NCI-H526 (cell line): ENCODE data around the gene TEX9.
A peak's percentile ranks its signal among the peaks of the same experiment; 100 is the strongest.
"Not testable (repeated sequence)": the region's sequence is repeated elsewhere in the genome, so short reads cannot be mapped to it uniquely, and the experiment has no call there.

Source experiments
- DNase-seq, 2 experiments: peaks; one replicate each; lab custom pipeline; 2025; lab: John Stamatoyannopoulos, UW

TEX9 gene

GRCh38 chr15:56365075-56365711 lies at the start of gene TEX9:
TSS of gene TEX9 (plus strand) at chr15:56365426. CDS start at chr15:56365451, 25 bp downstream.
- DNase-seq, result peak; percentile 61 to 93

GRCh38 chr15:56316561-56316960 lies 48.7 kb upstream of the TEX9 start:
- not testable (repeated sequence) for DNase-seq

- no peak for DNase-seq
These were observed 44.9 kb upstream of the TEX9 start for GRCh38 chr15:56320316-56320715.

GRCh38 chr15:56320861-56321260 lies 44.4 kb upstream of the TEX9 start:
- no peak for DNase-seq

- no peak for DNase-seq
These were observed 42.8 kb upstream of the TEX9 start for GRCh38 chr15:56322444-56322843.

- no peak for DNase-seq
These were observed 41.8 kb upstream of the TEX9 start for GRCh38 chr15:56323435-56323834.

- no peak for DNase-seq
These were observed 40.0 kb upstream of the TEX9 start for GRCh38 chr15:56325186-56325585.

GRCh38 chr15:56327721-56328502 lies 37.3 kb upstream of the TEX9 start:
- DNase-seq, result no peak

GRCh38 chr15:56337084-56337725 lies 28.0 kb upstream of the TEX9 start:
- no peak for DNase-seq

- DNase-seq, result no peak
These were observed 25.6 kb upstream of the TEX9 start for GRCh38 chr15:56339594-56339993.

- DNase-seq, result no peak
These were observed 24.0 kb upstream of the TEX9 start for GRCh38 chr15:56341201-56341600.

- DNase-seq, result no peak
These were observed 22.6 kb upstream of the TEX9 start for GRCh38 chr15:56342653-56343052.

GRCh38 chr15:56343879-56344278 lies 21.3 kb upstream of the TEX9 start:
- no peak for DNase-seq

- no peak for DNase-seq
These were observed 20.9 kb upstream of the TEX9 start for GRCh38 chr15:56344336-56344735.

GRCh38 chr15:56346414-56346813 lies 18.8 kb upstream of the TEX9 start:
- DNase-seq, result no peak

GRCh38 chr15:56349554-56349953 lies 15.7 kb upstream of the TEX9 start:
- no peak for DNase-seq

GRCh38 chr15:56351353-56351752 lies 13.9 kb upstream of the TEX9 start:
- no peak for DNase-seq

- no peak for DNase-seq
These were observed 13.2 kb upstream of the TEX9 start for GRCh38 chr15:56351957-56352506.

- DNase-seq, result no peak
These were observed 12.1 kb upstream of the TEX9 start for GRCh38 chr15:56353119-56353518.

- no peak for DNase-seq
These were observed 11.5 kb upstream of the TEX9 start for GRCh38 chr15:56353740-56354139.

- no peak for DNase-seq
These were observed 8.6 kb upstream of the TEX9 start for GRCh38 chr15:56356616-56357015.

- DNase-seq, result no peak
These were observed 6.6 kb upstream of the TEX9 start for GRCh38 chr15:56358604-56359003.

- DNase-seq, result no peak
These were observed 3.2 kb upstream of the TEX9 start for GRCh38 chr15:56361987-56362386.
